ENCODE results near the gene FKBP15. TPM values are rescaled to one million over a fixed set of nuclear protein-coding genes. Genes with fewer than 3 reads are reported as not detected.

The FKBP15 gene
- total and polyA plus RNA-seq, 2 of the 13 experiments (the other 11 are each of a cell fraction or from before 2014, with no cell fraction given) = 12.3 to 18.6 TPM

- TF ChIP-seq ZNF468 (CRISPR knock-in tag; IDR thresholded peaks at IDR 0.05) (no peak), PBX3 (CRISPR knock-in tag; IDR thresholded peaks at IDR 0.05; ENCODE audit: borderline replicate concordance) (no peak), CEBPB (IDR thresholded peaks at IDR 0.05; ENCODE audit: borderline replicate concordance, low read depth, low read length) (no peak), TCF7 (IDR thresholded peaks at IDR 0.05; ENCODE audit: low read depth) (no peak), NBN (conservative IDR thresholded peaks at IDR 0.05) (no peak), ZNF644 (CRISPR knock-in tag; IDR thresholded peaks at IDR 0.05; ENCODE audit: low read depth) (0 out of 2 replicates have a peak, but pooled peaks have one; percentile 22), ZNF768 (CRISPR knock-in tag; IDR thresholded peaks at IDR 0.05) (no peak)
These were observed 89.4 kb downstream of the FKBP15 start (continued) for GRCh38 chr9:113131689-113132151.

GRCh38 chr9:113129884-113130283 is 91.2 kb downstream of the FKBP15 start:
- TF ChIP-seq ZNF414 (CRISPR knock-in tag; IDR thresholded peaks at IDR 0.05) (no peak), ZNF563 (CRISPR knock-in tag; IDR thresholded peaks at IDR 0.05) (no peak)
- H3K4me3 ChIP-seq (replicated peaks in 1 of 3; ENCODE audit: insufficient read depth in 1 of 3, low read depth in 2 of 3, low read length in 3 of 3) = no peak overlapping the region
- intact Hi-C loops (cut with micrococcal nuclease; ENCODE audit: unreplicated experiment) (no loop called here), in situ Hi-C loops (cut with HindIII; ENCODE audit: extremely low pct_ligation_motif_present, low pct_unique_long_range_greater_than_20kb) (no loop called here)
- peaks cover 0 to 12% of the 10 kb centered on the region in 2 experiments; a peak in 2 of 5 replicates for H3K27me3 ChIP-seq (ENCODE audit: control insufficient read depth in 1 of 2, insufficient read depth in 2 of 2, low read length in 2 of 2)
- ATAC-seq (no peak), FAIRE-seq (no peak), DNase-seq (ENCODE audit: low spot score) (no peak)
- no peaks in the 10 kb centered on the region for H4K20me1 ChIP-seq (ENCODE audit: insufficient read depth, low read length)
- H3K9me3 ChIP-seq (ENCODE audit: low read length) = no peaks in the 10 kb centered on the region
- H3K27ac ChIP-seq (ENCODE audit: extremely low read length, insufficient read depth, low read length) = no peak overlapping the region
- no peaks in the 10 kb centered on the region for H3K79me2 ChIP-seq (ENCODE audit: insufficient read depth, low read length)
- no peaks in the 10 kb centered on the region for H3K36me3 ChIP-seq (replicated peaks in 1 of 2; ENCODE audit: control insufficient read depth in 1 of 2, insufficient read depth in 2 of 2, low read length in 2 of 2)
- POLR2A ChIA-PET = no interaction called here
- H3K4me1 ChIP-seq (ENCODE audit: insufficient read depth, low read length) = no peaks in the 10 kb centered on the region
- no peak overlapping the region for H3K4me2 ChIP-seq (ENCODE audit: low read depth, low read length)
- no TSS peak for BruUV-seq (replicated peaks)
- 2% methylated on average over 4 of the region's 4 CpGs for WGBS (ENCODE audit: low lambda C conversion rate)
- H3K9ac ChIP-seq (ENCODE audit: insufficient read depth, low read depth, low read length) = no peak overlapping the region
- CTCF ChIA-PET (ENCODE audit: low intra/inter-chr PET ratio, low total read pairs) = no interaction called here
- no peak overlapping the region for H2AFZ ChIP-seq (ENCODE audit: low read length)

Data from HepG2 (cell line).